EH (cell line): ENCODE measurements around the gene MMP17.

Experiments used
- DNase-seq: peaks from one replicate; pipeline ENCODE4 v3.0.0-alpha.2; 2015; ENCODE audit warnings: low read depth

MMP17 gene

DNA sequence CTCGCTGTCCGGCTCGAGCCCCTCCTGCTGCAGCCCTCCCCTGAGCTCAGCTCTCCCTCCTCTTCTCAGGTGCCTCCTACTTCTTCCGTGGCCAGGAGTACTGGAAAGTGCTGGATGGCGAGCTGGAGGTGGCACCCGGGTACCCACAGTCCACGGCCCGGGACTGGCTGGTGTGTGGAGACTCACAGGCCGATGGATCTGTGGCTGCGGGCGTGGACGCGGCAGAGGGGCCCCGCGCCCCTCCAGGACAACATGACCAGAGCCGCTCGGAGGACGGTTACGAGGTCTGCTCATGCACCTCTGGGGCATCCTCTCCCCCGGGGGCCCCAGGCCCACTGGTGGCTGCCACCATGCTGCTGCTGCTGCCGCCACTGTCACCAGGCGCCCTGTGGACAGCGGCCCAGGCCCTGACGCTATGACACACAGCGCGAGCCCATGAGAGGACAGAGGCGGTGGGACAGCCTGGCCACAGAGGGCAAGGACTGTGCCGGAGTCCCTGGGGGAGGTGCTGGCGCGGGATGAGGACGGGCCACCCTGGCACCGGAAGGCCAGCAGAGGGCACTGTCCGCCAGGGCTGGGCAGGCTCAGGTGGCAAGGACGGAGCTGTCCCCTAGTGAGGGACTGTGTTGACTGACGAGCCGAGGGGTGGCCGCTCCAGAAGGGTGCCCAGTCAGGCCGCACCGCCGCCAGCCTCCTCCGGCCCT, 22.8 kb downstream of the MMP17 start:
- peak; percentile 47 for DNase-seq

DNA sequence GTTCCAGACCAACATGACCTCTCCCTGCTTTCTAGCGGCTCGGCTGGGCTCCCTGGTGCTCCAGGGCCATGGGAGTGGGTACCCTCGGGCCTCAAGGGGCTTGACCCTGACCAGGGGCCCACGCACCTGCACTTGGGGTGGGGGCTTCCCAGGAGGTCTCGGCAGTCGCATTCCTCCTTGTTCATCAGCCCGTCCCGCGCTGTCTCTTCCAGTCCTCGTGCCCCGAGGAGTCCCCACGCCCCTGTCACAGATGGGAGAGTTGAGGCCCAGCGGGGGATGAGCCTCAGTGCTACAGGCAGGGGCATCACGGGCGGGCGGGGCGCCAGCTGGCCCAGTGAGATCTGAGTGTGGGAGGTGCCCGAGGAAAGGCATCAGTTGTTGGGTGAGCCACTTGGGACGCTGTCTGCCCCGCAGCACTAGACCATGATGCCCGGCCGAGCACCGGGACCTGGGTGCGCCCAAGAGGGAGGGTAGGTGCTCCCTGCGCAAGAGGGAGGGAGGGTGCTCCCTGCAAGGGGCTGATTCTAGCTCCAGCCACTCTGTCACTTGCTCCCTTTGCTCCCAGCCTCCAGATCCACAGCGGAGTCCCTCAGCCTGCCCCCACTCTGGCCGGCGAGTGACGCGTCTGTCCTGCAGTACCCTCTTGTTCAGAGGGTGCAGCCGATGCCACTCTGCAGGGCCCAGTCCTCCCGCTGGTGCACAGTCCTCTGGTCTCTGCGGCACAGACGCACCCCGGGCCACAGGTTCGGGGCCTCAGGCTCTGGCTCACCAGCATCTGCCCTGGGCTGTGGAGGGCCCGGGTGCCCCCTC, 23.8 kb downstream of the MMP17 start:
- DNase-seq, result no peak

DNA sequence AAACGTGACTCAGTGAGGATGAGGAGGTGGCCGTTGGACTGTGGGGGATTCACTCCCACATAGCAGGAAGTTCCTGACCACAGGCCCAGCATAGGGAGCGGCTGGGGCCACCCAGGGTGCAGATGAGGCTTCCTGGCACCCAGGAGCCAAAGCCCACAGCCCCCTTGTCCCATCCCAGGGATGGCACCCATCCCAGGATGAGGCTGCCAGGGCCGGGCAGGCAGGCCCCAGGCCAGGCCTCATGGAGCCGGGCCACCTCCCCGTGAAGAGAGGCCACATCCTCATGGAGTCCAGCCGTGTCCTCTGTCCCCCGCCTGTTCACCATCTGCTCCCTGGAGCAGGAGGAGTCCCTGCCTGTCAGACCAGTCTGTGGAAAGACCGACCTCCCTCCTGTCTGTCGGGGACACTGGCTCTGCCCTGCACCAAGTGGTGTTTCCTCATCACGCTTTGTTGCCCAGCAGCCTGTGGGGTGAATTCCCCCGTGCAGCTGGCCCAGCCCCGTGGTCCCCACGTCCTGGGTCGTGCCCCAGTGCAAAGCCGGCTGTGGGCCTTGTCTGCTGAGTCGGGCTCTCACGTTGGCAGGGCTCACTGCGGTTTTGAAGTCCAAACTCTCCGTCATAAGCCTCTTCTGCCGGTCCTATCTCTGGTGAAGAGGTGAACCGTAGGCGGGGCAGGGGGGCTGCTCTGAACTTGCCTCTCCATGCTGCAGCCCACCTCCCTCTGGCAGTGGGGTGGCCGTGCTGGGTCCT, 24.5 kb downstream of the MMP17 start:
- DNase-seq, result peak; percentile 72

GRCh38 chr12:131853832-131854797, 25.9 kb downstream of the MMP17 start:
- no peak for DNase-seq

DNA sequence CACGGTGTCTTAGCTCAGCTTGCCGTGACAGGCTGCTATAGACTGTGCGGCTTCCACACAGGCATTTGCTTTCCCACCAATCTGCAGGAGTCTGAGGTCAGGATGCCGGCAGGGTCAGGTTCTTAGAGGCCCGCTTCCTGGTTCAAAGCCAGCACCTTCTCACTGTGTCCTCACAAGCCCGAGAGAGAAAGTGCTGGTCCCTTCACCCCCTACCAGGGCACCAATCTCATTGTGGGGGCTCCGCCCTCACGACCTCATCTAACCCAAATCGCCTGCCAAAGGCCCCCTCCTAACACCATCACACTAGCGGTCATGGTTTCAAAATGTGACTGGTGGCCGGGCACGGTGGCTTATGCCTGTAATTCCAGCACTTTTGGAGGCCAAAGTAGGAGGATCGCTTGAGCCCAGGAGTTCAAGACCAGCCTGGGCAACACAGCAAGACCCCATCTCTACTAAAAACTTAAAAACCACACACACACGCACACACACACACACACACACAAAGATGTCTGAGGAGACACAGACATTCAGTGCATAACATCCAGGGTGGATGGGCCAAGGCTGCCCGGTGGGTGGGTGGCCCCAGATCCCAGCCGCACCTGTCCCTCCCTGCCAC, 26.8 kb downstream of the MMP17 start:
- DNase-seq, result no peak

GRCh38 chr12:131855521-131856142, 27.4 kb downstream of the MMP17 start:
- no peak for DNase-seq

DNA sequence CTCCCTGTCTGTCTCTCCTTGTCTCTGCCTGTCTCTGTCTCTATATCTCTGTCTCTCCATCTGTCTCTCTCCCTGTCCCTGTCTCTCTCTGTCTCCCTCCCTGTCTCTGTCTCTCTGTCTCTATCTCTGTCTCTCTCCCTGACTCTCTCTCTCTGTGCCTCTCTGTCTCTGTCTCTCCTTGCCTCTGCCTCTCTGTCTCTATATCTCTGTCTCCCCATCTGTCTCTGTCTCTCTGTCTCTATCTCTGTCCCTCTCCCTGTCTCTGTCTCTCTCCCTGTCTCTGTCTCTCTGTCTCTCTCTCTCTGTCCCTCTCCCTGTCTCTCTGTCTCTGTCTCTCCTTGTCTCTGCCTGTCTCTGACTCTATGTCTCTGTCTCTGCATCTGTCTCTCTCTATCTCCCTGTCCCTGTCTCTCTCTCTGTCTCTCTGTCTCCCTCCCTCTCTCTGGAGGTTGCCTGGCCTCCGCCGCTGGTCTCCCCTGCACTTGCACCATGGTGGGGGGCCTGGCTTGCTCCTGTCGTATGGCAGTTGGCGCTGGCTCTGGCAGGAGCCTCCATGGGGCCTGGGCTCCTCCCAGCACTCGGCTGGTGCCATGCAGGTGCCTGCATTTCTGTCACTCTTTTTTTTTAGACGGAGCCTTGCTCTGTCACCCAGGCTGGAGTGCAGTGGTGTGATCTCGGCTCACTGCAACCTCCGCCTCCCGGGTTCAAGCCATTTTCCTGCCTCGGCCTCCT, 28.3 kb downstream of the MMP17 start:
- DNase-seq, result no peak

DNA sequence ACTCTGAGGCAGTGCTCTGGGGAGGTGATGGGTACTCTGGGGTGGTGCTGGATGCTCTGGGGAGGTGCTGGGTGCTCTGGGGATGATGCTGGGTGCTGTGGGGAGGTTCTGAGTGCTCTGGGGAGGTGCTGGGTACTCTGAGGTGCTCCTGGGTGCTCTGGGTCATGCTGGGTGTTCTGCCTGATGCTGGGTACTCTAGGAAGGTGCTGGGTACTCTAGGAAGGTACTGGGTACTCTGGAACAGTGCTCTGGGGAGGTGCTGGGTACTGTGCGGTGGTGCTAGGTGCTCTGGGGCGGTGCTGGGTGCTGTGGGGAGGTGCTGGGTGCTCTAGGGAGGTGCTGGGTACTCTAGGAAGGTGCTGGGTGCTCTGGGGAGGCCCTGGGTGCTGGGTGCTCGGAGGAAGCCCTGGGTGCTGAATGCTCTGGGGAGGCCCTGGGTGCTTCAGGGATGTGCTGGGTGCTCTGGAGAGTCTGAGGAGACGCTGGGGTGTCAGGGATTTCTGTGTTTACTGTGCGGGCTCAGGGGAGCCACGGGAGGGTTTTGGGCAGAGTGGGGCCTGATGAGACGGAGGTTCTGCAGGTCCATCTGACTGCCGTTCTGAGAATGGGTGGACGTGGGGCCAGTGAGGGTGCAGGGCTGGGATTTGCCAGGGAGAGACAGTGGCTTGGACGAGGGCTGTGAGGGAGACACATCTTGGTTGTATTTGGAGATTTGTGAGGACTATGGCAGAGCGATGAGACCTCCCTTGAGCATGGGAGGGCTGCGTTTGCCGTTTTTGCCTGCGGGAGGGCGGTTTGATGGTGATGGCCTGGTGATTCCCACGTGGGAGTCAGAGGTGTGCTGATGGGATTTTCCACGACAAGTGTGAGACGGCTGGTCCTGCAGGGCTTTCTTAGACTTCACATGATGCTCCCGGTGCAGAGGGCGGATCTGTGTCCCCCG, 30.0 kb downstream of the MMP17 start:
- no peak for DNase-seq

- peak; percentile 92 for DNase-seq
Measured at GRCh38 chr12:131860472-131861260, 32.5 kb downstream of the MMP17 start.

DNA sequence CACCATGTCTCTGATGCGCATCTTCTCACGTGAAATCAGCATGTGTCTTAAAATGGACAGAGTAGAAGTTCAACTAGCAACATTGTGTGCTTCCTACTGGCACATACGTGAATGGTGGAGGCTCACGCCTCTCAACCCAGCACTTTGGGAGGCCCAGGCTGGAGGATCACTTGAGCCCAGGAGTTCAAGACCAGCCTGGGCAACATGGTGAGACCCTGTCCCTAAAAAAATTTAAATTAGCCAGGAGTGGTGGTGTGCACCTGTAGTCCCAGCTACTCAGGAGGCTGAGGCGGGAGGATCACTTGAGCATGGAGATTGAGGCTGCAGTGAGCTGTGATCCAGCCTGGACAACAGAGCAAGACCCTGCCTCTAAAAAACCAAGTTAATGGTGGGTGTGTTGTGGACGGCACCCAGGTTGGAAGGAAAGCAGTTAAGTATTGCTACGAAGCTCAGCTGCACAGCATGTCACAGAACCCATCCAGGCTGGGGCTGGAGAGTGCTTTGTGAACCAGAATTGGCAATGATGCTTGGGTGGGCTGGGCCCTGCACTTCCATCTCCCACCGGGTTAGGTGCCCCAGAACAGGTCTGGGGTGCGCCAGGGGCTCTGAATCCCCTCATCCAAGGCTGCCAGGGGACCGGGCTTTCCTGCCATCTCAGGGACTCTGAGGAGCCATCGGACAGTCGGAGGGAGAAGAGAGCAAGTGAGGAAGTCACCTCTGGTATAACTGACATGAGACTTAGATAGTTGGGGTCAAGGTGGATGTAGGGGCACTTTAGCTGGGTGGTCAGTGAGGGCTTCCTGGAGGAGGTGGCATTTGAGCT, 33.3 kb downstream of the MMP17 start:
- DNase-seq, result no peak

GRCh38 chr12:131862084-131862441, 33.9 kb downstream of the MMP17 start:
- no peak for DNase-seq

GRCh38 chr12:131862600-131862993, 34.4 kb downstream of the MMP17 start:
- no peak for DNase-seq

GRCh38 chr12:131862994-131863710, 35.0 kb downstream of the MMP17 start:
- DNase-seq, result no peak

DNA sequence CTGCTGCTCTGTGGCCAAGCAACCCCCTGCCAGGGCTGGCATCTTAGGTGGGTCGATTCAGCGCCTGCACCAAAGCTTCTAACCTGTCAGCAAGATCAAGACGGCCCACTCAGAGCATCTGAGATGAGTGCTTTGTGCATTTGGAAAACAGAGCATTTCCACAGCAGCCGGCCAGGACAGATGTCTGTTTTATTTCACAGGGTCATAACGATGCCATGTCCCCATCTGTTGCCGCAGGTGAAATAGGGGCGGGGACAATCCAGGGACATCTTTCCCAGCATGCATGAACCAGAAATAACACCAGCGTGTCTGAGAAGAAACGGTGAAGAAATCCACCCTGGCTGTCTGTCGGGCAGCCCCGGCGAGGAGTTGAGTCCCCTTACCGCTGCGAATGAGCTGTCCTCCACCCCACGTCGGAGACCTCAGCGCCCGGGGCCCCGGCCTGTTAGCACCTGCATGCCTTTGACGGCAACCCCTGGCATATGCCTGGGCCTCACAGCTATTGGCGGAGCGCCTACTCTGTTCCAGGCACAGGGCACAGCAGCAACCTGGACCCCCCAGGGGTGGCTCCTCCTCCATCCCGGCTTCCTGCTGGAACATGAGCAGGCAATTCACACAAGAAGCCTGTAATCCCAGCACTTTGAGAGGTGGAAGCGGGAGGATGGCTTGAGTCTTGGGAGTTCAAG, 35.7 kb downstream of the MMP17 start:
- no peak for DNase-seq

DNA sequence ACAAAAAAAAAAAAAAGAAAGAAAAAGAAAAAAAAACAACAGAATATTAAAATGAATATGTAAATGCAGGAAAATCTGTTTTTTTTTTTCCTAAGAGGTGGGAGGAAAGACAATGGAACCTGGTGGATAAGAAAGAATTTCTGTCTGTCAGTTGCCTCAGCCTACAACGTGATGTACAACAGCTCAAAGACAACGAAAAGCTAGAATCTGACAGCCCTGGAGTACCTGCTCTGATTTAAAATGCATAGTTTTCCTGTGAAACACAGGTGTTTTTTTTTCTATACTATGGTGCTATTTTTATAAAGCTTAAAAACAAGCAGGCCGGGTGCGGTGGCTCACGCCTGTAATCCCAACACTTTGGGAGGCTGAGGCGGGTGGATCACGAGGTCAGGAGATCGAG, 36.3 kb downstream of the MMP17 start:
- DNase-seq, result no peak
